NCI-H1417 (cell line): ENCODE measurements around the gene TGM4.
A peak's percentile ranks its signal among the peaks of the same experiment; 100 is the strongest.
"Not testable (repeated sequence)": the region's sequence is repeated elsewhere in the genome, so short reads cannot be mapped to it uniquely, and the experiment has no call there.

Source experiments
- DNase-seq, 3 experiments: peaks; one replicate each; lab custom pipeline; 2025; lab: John Stamatoyannopoulos, UW

The TGM4 gene

DNA sequence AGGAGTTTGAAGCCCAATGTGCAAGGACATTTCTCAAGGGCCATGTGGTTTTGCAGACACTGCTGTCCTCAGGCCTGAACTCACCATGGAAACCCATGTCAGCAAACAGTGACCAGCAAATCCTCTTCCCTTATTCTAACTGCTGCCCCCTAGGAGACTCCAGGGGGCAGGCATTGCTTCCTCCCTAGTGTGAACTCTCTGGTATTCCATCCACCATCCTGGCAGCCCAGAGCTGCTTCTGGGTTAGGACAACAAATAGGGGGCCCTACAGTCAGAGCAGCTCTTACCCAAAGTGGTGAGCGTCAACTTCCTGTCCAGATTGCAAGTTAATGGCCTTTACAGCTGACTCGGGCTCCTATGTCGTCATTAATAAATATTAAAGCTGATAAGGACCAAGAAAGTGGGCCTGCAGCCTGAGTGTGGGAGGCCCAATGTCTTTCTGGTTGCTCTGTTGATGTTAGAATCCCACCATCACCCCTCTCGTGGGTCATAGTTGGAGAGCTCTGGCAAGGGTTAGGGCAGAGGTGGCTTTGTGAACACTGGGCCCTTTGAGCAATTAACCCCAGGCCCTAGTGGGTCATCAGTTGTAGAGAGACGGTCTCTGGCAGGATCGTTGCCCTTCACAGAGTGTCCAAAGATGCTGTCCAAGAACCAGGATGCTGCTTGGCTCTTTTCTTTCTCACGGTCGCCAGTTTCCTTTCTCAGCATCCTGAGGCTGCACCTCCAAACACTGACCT lies 41.5 kb downstream of the TGM4 start:
- DNase-seq = no peak

DNA sequence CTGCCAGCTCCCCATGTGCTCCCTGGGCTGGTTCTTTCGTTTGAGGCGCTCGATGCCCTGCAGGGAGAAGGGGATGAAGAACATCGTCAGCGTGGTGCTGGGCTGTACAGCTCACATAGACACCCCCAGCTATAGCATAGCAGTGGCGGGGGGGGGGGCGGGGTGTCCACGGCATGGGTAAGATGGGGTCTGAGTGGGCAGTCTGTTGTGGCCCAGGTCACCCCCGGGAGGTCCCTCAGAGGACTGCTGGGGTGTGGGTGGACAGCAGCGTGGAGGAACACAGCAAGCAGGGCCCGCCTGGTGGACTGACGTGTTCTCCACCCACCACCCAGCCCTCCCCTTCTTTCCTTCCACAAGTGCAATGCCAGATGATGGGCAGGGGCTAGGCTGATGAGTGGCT lies 43.7 kb downstream of the TGM4 start:
- no peak for DNase-seq

DNA sequence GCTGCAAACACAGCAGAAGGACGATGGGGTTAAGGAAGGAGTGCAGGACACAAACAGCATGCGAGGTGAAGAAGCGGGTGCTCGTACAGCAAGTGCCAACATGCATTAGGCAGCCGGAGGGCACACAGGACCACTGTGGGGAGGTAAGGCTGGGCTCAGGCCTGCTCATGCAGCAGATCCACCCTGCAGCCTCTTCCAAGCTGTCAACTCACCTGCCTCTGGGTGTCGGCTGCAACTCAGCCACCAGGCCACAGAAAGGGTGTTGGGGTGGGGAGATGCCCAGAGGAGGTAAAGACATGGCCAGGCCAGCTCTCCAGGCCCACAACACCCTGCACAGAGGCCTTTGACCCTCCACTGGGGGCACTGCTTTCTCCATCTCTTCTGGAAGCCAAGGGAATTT lies 44.2 kb downstream of the TGM4 start:
- DNase-seq = no peak

DNA sequence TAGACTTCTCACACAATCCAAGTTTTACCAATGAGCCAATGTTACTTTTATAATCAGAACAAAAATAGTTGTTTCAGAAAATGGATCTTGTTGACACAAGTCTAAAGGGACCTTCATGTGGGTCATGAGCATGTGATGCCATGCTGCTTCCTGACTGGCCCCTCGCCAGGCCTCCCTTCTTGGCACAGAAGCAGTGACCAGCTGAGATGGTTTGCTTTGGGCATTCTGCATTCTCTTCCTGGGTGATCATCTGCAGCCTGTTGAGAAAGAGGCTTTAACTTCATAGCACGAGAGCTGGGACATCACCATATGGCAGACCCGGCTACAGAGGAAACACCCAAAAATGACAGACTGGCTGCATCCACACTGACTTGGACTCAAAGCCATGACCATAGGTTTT lies 45.7 kb downstream of the TGM4 start:
- DNase-seq = no peak

DNA sequence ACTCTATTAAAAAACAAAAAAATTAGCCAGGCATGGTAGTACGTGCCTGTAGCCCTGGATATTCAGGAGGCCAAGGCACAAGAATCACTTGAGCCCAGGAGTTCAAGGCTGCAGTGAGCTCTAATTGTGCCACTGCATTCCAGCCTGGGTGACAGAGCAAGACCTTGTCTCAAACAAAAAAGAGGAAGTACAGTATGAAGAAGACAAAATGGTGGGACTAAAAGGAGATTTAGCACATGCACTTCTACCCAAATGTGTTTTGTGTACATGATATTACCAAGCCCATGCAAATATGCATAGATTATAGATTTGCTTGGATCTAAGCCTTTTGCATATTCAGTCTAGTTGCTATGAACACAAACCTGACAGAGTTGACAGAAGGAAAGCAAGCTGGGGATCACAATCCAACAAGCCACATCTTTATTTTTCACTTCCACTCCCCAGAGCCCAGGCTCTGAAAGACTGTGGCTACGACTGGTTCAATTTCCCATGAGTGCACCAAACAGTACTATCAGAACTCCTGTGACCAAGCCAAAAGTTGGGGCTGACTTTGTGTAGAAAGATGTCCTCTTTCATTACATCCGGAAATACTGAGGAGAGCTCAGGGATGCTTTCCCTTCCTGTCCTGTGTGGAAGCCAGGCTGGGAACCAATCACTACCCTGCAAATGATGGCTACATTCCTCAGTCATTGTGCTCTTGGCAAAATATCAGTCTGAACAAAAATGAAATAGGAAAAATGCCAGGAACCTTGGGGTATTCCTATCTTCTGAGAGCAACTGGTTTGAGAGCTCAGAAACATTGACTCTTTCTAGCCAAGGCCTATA lies 49.4 kb downstream of the TGM4 start:
- DNase-seq = no peak

DNA sequence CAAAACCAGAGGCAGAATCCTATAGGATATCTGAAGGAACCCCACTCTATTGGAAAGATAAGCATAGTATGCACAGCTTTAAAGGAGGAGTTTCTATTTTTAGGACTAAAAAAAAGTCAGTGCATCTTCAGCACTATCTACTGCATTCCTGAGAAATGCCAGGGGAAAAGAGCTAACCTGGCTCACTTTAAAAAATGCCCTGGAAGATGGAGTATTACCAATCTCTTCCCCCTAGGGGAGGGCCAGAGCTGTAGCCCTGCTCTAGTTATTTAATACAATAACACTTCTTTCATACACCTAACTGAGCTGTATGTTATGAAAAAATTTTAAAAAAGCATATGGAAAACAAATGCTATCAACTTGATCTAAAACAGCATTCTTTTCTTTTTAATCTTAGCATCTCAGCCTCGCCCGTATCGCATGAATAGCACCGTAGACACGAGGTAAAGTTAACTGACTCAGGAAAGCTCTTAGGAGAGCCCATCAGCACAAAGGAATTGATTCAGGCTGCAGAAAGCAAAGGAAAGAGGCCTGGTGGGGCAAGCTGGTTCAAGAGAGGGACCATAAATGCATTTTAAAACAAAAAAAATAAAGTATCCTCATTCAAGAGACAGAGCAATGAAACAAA lies 50.2 kb downstream of the TGM4 start:
- DNase-seq = no peak

DNA sequence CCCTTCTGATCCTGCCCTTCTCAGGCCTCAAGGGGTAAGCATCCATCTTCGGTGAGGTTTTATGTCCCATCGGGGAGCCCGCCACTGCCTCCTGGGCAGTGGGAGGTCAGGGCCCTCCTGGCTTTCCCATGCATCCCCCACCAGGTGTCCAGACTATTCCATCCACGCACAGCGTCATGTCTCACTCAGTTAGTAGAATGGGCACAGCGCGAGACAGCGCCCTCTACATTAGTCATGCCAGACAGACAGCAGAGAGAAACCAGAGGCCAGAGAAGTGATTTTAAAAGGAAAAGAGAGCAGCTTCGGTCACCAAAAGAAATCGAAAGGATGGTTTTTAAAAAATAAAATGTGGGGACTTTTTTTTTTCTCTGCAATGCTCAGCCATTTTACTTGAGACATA lies 51.8 kb downstream of the TGM4 start:
- no peak for DNase-seq

DNA sequence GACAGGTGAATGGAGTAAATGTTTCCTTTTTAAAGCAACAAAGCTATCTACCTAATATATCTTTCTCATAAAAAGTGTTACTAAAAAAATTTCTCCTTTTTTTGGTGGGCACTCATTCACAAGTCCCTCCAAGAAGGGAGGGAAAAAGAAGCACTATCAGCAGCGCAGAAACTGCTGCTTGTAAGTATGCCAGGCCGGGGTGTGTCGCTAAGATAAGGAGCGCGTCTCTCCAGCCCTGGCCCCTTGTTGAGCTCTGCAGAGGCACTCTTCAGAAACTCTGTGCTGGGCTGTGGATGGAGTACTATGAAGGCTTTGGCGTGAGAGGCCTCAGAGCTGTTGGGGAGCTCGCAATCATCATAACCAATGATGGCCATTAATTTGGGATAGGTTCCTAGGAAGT lies 52.5 kb downstream of the TGM4 start:
- no peak for DNase-seq

DNA sequence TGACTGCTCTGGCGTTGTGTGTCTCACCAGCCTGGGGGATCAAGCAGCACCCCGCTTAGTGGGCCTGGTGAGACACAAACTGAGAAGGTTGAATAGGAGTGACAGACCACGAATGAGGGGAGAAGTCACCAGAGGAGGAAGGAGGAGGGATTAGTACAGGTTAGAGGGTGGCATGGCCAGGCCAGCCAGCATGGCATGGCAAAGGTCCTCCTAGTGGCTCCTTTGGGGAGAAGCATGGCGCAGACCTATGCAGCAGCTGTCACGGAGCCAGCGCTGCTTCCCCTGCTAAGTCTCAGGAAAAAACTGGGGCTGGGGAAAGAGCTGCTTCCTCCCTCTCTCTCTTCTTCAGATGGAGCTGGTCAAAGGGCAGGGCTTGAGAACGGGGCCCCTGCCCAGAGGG lies 53.0 kb downstream of the TGM4 start:
- DNase-seq = no peak

DNA sequence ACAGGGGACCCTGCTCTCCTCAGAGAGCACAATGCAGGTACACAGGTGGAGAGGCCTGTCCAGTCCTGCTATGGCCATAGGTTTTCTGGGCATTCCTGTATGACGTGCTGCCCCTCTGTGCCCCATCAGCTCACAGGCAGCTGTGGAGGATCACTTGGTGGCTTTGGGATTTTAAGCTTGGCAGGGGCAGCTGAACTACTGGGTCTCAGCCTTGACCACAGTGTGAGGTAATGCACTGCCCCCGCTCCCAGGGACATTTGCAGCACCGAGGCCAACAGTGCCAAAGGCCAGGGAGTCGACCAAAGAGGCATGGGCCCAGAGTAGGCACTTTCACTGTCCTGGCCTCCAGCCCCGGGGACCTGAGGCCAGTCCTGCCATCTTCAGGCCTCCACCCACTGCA lies 55.4 kb downstream of the TGM4 start:
- no peak for DNase-seq

DNA sequence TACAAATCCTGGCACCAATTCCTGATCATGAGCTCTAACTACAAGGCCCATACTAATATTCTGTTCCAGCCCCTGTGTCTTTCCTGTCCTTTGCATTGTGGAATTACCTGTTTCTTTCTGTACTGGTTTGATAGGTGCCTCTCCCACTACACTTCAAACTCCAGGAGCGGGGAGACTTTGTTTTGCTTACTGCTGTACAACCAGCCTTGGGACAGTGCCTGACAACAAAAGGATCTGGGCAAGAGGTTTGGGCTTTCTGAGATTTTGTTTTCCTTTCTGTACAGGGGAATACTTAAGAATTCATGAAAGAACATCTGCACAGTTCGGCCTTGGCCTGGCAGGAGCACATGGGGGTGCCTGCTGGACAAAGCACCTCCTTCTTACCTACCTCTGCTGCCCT lies 56.5 kb downstream of the TGM4 start:
- DNase-seq = no peak

DNA sequence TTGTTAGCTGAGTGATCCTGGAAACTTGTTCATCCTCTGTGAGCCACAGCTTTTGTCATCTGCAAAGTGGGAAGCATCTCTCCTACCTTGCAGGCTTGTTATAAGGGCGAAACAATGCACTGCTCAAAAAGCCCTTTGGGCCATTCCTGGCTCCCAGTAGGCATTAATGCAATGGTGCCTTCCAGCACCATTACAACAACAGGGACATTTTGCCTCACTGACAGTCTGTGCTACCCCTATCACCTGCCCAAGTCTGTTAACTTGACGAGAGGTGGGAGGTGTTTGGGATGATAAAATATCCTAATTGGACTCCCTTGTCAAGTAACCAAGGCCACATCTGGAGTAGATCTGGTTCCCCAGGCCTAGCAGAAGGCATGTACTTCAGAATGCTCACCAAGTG lies 57.4 kb downstream of the TGM4 start:
- DNase-seq = no peak

DNA sequence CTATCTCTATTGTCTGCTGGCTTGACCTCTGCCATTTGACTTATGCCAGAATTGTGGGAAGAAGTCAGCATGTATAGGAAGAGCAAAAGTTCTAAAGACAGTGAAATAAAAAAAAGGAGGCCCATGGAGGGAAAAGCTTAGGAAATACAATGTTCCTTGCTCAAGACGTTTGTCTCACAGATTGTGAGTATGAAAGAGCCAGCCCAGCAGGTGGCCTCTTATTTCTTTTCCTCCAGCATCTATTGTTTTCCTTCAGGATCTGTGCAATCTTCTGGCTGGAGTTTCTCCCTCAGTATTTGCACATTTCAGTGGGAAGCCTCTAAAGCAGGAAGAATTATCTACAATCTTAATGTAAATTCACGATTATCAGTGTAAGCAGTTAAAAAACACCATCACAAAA lies 57.9 kb downstream of the TGM4 start:
- DNase-seq = no peak

DNA sequence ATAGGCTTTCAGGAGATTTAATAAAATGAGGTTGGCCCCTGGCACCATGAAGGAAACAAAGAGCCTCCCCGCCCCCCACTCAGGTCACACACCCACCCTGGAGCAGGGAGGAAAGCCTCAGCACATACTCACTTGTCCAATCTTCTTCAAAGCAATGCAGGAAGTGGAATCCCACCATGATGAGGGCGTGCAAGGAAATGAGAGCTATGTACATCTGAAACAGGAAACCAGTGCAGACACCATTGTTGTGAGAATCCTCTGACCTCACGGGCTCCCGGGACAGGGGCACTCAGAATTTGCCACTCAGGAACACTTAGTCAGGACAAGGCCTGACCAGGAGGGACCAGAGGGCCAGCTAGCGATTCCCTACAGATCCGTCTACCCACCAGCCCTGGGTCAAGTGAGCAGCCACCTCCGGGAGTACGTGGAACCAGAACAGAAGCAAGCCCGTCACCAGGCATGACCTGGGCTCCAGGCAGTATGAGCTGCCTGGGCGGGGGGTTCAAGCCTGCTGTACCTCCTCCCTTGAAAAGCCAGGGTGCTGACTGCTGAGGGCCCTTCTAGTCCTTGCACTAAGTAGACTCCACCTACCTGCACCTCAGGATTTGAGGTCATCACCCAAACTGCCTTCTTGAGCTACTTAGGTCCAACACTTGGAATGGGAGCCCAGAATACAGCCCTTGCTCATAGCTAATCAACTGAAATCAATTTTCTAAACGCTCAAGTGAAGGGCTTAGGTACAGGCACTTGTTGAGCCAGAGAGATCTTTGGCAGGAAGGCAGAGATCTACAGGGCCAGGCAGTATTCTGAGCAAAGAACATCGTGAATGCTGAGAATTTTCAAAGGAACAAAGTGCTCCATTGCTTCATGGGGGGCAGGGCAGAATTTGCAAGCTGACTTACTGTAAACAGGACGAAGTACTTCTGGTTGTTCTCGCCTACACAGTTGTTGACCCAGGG lies 58.9 kb downstream of the TGM4 start:
- no peak for DNase-seq

DNA sequence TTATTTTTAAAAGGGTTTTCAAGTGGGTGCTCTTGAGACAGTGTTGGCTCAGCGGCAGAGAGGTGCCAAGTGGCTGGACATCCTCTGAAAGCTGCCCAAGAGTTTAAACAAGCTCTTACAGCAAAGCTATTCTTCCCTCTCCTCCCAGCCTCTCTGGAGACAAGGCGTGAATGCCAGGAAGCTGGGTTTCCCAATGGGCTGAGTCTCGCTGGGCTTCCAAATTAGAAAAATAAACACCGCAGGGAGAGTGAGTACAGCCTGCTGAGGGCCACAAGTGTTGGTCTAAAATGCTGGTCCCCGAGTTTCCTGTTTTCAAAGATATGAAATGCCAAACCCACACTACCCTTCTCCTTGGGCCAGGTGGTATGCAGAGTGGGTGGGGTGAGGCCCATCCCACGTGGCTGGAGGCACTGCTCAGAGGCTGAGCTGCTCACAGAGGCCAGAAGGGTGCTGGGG lies 65.2 kb downstream of the TGM4 start:
- peak in 2 of 3 experiments; percentile 6 to 62 for DNase-seq

DNA sequence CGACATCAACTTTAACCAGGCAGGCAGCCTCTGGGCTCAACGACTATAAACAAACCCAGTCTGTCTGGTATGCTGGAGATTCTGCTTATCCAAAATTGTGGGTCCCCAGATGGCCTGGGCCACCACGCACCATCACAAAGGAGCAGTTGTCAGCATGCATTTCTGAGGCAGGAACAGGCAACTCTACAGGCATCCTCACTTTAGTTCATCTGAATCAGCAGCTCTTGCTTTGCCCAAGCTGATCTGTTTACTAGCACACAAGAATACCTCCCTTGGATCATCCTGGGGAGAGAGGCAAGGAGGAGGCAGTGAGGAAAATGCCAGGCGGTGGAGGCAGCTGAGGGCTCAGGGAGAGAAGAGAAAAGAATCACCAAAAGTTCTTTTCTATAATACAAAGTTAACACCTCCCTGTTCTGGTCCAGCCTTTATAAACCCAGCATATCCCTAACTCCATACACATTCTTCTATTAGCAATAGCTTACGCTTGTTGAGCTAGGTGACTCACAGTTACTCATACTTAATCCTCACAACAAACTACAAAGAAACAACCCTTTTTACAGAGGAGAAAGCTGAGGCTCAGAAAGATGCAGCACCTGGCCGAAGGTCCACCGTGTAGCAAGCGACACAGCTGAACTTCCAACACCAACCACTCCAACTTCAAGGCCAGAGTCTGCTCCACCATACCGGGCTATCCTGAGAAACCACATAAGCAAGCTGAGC lies 68.0 kb downstream of the TGM4 start:
- no peak for DNase-seq

DNA sequence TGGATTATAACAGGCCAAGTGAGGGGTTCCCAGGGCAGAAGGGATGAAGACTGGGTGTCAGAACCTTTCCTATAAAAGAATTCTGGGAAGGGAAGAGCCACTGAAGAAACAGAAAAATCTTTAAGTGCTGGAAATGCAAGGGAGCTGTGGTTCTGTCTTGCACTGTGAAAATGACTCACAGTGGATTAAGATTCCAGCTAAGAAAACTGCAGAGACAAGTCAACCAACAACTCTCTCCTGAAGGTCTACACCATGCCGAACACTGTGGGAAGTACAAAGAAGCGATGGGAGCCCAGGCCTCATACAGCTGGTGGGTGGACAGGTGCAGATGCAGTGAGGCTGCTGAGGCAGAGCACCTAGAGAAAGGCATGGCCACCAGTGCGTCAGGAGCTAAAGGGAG lies 73.8 kb downstream of the TGM4 start:
- DNase-seq = no peak

DNA sequence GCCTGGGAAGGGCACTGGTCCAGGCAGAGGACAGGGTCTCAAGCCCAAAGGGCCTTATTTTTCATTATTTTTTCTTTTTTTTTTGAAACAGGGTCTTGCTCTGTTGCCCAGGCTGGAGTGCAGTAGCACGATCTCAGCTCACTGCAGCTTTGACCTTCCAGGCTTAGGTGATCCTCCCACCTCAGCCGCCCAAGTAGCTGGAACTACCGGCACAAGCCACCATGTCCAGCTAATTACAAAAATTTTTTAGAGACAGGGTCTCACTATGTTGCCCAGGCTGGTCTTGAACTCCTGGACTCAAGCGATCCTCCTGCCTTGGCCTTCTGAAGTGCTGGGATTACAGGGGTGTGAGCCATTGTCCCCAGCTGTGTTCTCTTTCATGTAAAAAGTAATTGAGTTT lies 75.4 kb downstream of the TGM4 start:
- not testable (repeated sequence) for DNase-seq

DNA sequence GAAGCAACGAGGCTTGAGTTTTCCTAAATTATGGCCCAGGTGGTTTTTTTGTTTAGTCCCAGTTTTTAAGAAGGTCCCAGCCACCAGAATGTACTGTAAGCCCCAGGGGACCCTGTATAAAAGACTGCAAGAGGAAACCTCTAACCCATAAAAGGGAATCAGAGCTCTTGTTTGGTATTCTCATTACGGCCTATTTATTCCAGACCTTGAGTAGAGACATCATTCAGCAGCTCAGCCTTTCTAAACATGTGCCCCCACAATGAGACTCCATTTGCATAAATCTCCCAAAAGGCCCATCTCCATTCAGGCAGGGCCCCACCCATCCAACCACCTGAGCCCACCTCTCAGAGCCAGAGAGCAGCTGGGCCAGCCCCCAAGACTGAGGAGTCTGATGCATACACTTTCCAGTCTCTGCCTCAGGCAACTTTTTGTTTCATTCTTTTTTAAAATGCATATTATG lies 75.9 kb downstream of the TGM4 start:
- peak in 1 of 3 experiments; percentile 13 for DNase-seq

DNA sequence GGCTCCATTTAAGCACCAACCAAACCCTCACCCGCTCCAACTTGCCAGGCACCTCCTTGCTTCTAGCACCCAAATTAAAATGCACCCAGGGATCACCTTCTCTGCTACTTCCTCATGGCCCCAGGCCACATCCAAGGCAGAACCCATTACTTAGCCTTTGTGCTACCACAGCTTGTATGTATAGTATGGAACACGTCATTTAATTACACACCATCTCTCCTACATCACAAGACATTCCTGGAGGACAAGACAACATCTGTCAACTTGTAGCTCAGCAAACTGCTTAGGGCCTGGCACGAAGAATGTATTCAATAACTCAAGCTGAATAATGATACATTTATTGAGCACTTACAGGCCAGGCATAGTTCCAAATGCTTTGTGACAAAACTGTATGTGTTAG lies 78.3 kb downstream of the TGM4 start:
- DNase-seq = no peak

DNA sequence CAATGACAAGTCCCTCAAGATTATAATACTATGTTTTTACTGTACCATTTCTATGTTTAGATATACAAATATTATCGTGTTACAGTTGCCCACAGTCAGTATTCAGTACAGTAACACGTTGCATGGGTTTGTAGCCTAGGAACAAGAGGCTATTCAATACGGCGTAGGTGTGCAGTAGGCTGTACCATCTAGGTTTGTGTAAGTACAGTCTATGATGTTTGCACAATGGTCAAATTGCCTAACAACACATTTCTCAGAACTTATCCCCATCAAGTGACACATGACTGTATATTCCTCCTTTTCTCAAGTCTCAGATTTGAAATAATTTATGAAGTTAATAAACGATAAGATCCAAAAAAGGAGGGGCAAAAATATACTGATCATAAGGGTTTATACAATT lies 79.9 kb downstream of the TGM4 start:
- no peak for DNase-seq
